SK-N-DZ (cell line): ENCODE results near the gene MAEA.
"Not testable (repeated sequence)": the region's sequence is repeated elsewhere in the genome, so short reads cannot be mapped to it uniquely, and the experiment has no call there.

ENCODE experiments used
- DNase-seq: peaks from one replicate; pipeline ENCODE4 v3.0.0-alpha.2; 2015; ENCODE audit warnings: low spot score

The MAEA gene

GRCh38 chr4:1365271-1366178, 75.8 kb downstream of the MAEA start:
- DNase-seq: no peak

GRCh38 chr4:1366371-1367229, 76.9 kb downstream of the MAEA start:
- no peak for DNase-seq

GRCh38 chr4:1367230-1367935, 77.7 kb downstream of the MAEA start:
- DNase-seq: no peak

GRCh38 chr4:1367936-1368289, 78.2 kb downstream of the MAEA start:
- DNase-seq: no peak

- DNase-seq: no peak
Observed at GRCh38 chr4:1368421-1369090, 78.9 kb downstream of the MAEA start.

GRCh38 chr4:1369091-1369450, 79.4 kb downstream of the MAEA start:
- DNase-seq: no peak

- DNase-seq: no peak
Observed at GRCh38 chr4:1369479-1370079, 79.9 kb downstream of the MAEA start.

GRCh38 chr4:1370321-1371124, 80.8 kb downstream of the MAEA start:
- DNase-seq: no peak

- no peak for DNase-seq
Observed at GRCh38 chr4:1371176-1372165, 81.8 kb downstream of the MAEA start.

GRCh38 chr4:1372576-1372975, 82.9 kb downstream of the MAEA start:
- not testable (repeated sequence) for DNase-seq

GRCh38 chr4:1373892-1374705, 84.4 kb downstream of the MAEA start:
- no peak for DNase-seq

GRCh38 chr4:1374706-1375045, 85.0 kb downstream of the MAEA start:
- DNase-seq: no peak

GRCh38 chr4:1375051-1375721, 85.5 kb downstream of the MAEA start:
- DNase-seq: no peak

GRCh38 chr4:1375761-1376322, 86.2 kb downstream of the MAEA start:
- DNase-seq: no peak

GRCh38 chr4:1376391-1376840, 86.7 kb downstream of the MAEA start:
- DNase-seq: no peak

- no peak for DNase-seq
Observed at GRCh38 chr4:1376841-1377605, 87.3 kb downstream of the MAEA start.
